ENCODE data around the gene RGMA. TPM values are rescaled to one million over a fixed set of nuclear protein-coding genes. Genes with fewer than 3 reads are reported as not detected.

RGMA gene
- total RNA-seq, 1 donor from 2014 or later: 0.40 TPM

DNA sequence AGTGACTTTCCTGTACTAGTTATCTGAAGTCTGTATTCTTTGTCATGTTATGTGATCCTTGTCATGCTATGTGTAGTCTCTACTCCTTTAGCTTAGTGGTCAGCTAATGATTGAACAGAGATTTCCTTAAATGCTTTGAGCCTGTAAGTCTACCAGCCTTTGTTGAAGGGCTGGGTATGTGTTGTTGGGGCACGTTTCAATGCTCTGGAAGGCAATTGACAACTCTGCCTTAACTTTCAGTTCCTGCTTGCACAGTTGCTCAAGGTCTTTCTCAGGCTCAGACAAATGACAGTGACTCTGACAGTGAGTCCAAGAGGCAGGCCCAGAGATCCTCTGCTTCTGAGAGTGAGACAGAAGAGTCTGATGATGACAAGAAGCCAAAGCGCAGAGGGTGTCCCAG, 99.5 kb downstream of the RGMA start:
- H3K4me3 ChIP-seq (ENCODE audit: low read depth, low read length): no peak overlapping the region
- TF ChIP-seq, protein P1, sequence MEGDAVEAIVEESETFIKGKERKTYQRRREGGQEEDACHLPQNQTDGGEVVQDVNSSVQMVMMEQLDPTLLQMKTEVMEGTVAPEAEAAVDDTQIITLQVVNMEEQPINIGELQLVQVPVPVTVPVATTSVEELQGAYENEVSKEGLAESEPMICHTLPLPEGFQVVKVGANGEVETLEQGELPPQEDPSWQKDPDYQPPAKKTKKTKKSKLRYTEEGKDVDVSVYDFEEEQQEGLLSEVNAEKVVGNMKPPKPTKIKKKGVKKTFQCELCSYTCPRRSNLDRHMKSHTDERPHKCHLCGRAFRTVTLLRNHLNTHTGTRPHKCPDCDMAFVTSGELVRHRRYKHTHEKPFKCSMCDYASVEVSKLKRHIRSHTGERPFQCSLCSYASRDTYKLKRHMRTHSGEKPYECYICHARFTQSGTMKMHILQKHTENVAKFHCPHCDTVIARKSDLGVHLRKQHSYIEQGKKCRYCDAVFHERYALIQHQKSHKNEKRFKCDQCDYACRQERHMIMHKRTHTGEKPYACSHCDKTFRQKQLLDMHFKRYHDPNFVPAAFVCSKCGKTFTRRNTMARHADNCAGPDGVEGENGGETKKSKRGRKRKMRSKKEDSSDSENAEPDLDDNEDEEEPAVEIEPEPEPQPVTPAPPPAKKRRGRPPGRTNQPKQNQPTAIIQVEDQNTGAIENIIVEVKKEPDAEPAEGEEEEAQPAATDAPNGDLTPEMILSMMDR (conservative IDR thresholded peaks at IDR 0.05; ENCODE audit: low read depth, low read length): no peak
- no peak for DNase-seq (ENCODE audit: low read depth)

Other genes starting within 250 kb of the RGMA start
- gene CHD2, start 188.9 kb downstream of the RGMA start, total RNA-seq: 19.5 and 26.5 TPM in 2 replicates

Measured in epithelial cell of proximal tubule (primary cell).